PC-9 (cell line): ENCODE measurements around the gene MOV10L1. TPM values are rescaled to one million over a fixed set of nuclear protein-coding genes. Genes with fewer than 3 reads are reported as not detected.

ENCODE experiments used
- BruUV-seq: library from RNA; stranded (reverse); fragments of 400-500 nt; replicated peaks from 2 replicates; lab custom pipeline; 2021; lab: Mats Ljungman, UMichigan
- CTCF ChIA-PET: fragments of 300-600 bp; sonication (Branson Sonifier 250); formaldehyde crosslinking; loops from one replicate; lab custom pipeline; 2022; ENCODE audit warnings: antibody characterized with exemption; lab: Charles Lee
- POLR2A ChIA-PET: fragments of 300-600 bp; sonication (Branson Sonifier 250); formaldehyde crosslinking; loops from one replicate; lab custom pipeline; 2022; ENCODE audit warnings: antibody characterized with exemption; ENCODE audit not compliant: unreplicated experiment; lab: Charles Lee
- DNase-seq, 2 experiments: peaks; one replicate each; pipeline versions ENCODE4 v3.0.0 to v3.0.0-alpha.2; 2015 to 2022; ENCODE audit warnings: mixed read lengths in 1 of 2
- H2AFZ ChIP-seq: fragments of 200-600 bp; sonication (generic); 2 replicates; pipeline ENCODE4 v1.8.1; 2017; ENCODE audit warnings: antibody characterized with exemption
- H3F3A ChIP-seq: fragments of 200-600 bp; sonication (generic); 2 replicates; pipeline ENCODE4 v1.8.1; 2017; ENCODE audit warnings: antibody characterized with exemption, mild to moderate bottlenecking, low read depth; ENCODE audit not compliant: insufficient read depth
- H3K27ac ChIP-seq: fragments of 200-600 bp; sonication (generic); 2 replicates; pipeline ENCODE4 v1.6.1; 2016; ENCODE audit warnings: mixed run types
- H3K27me3 ChIP-seq: fragments of 200-600 bp; sonication (generic); 2 replicates; pipeline ENCODE4 v1.6.1; 2016; ENCODE audit warnings: low read depth, mixed run types; ENCODE audit not compliant: insufficient read depth
- H3K36me3 ChIP-seq: fragments of 200-600 bp; sonication (generic); 2 replicates; pipeline ENCODE4 v1.6.1; 2016; ENCODE audit warnings: low read depth, mixed run types
- H3K4me1 ChIP-seq: fragments of 200-600 bp; sonication (generic); replicated peaks from 2 replicates; pipeline ENCODE4 v1.6.1; 2016; ENCODE audit warnings: mixed run types; ENCODE audit not compliant: insufficient read depth
- H3K4me2 ChIP-seq: fragments of 200-600 bp; sonication (generic); 2 replicates; pipeline ENCODE4 v1.6.1; 2017; ENCODE audit warnings: mixed run types
- H3K4me3 ChIP-seq: fragments of 200-600 bp; sonication (generic); 2 replicates; pipeline ENCODE4 v1.6.1; 2016; ENCODE audit warnings: mixed run types
- H3K79me2 ChIP-seq: fragments of 200-600 bp; sonication (generic); 2 replicates; pipeline ENCODE4 v1.6.1; 2017; ENCODE audit warnings: low read depth, mixed run types
- H3K9me2 ChIP-seq: fragments of 200-600 bp; sonication (generic); 2 replicates; pipeline ENCODE4 v1.8.1; 2017; ENCODE audit warnings: mild to moderate bottlenecking; ENCODE audit not compliant: insufficient read depth
- H3K9me3 ChIP-seq: fragments of 200-600 bp; sonication (generic); 2 replicates; pipeline ENCODE4 v1.8.1; 2016; ENCODE audit warnings: low read depth; ENCODE audit not compliant: insufficient read depth
- H4K20me1 ChIP-seq: fragments of 200-600 bp; sonication (generic); 2 replicates; pipeline ENCODE4 v1.8.1; 2017; ENCODE audit not compliant: insufficient read depth
- EZH2 ChIP-seq: fragments of 200-600 bp; sonication (generic); IDR thresholded peaks from 2 replicates; pipeline ENCODE4 v1.8.0; 2017; ENCODE audit warnings: antibody characterized with exemption, low read depth
- intact Hi-C: fragments of 100-400 bp; cut with micrococcal nuclease; formaldehyde crosslinking; loops from one replicate; pipeline ENCODE4 v1.10.0; 2022; ENCODE audit not compliant: unreplicated experiment
- total RNA-seq: library from RNA; stranded (reverse); gene quantifications from 2 replicates; pipeline ENCODE4 v1.2.3, GENCODE V29; 2021
- TF ChIP-seq, protein P1 (sequence below): fragments of 200-600 bp; sonication (generic); conservative IDR thresholded peaks from 2 replicates; pipeline ENCODE4 v1.6.1; 2017; ENCODE audit warnings: mixed run types, antibody characterized with exemption, mild to moderate bottlenecking, moderate library complexity

MOV10L1 gene
- total RNA-seq, 1 experiment from 2014 or later = not detected

DNA sequence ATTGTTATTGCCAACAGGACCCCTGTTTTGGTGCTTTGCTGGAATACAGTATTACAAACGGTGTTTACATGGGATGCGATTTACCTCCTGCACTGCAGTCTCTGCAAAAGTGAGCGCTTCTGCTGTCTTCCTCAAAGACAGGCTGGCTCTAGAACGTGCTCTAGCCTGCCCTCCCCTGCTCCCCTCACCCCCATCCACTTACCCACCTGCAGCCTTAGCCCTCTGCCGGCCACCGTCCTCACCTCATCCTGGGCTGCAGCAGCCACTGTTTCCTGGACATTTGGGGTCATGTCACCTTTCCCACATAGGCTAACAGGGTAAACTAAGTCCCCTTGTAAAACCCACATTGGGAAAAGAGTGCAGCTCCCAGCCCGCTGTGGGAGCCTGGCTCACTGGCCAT lies 71.1 kb downstream of the MOV10L1 start:
- ChIA-PET POLR2A (no interaction called here), CTCF (no interaction called here)
- no peak overlapping the region for H3K4me2 ChIP-seq
- intact Hi-C loops = no loop called here
- no peaks in the 10 kb centered on the region for H3K36me3 ChIP-seq
- H3K4me3 ChIP-seq = no peak overlapping the region
- H2AFZ ChIP-seq = no peak overlapping the region
- H3K27ac ChIP-seq = no peak overlapping the region
- no peaks in the 10 kb centered on the region for H3K9me3 ChIP-seq
- H3K79me2 ChIP-seq = no peaks in the 10 kb centered on the region
- no peak for TF ChIP-seq EZH2
- TF ChIP-seq, protein P1, sequence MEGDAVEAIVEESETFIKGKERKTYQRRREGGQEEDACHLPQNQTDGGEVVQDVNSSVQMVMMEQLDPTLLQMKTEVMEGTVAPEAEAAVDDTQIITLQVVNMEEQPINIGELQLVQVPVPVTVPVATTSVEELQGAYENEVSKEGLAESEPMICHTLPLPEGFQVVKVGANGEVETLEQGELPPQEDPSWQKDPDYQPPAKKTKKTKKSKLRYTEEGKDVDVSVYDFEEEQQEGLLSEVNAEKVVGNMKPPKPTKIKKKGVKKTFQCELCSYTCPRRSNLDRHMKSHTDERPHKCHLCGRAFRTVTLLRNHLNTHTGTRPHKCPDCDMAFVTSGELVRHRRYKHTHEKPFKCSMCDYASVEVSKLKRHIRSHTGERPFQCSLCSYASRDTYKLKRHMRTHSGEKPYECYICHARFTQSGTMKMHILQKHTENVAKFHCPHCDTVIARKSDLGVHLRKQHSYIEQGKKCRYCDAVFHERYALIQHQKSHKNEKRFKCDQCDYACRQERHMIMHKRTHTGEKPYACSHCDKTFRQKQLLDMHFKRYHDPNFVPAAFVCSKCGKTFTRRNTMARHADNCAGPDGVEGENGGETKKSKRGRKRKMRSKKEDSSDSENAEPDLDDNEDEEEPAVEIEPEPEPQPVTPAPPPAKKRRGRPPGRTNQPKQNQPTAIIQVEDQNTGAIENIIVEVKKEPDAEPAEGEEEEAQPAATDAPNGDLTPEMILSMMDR = no peak
- peaks cover 21% of the 10 kb centered on the region; the same call in 1 of the 2 replicates for H3K27me3 ChIP-seq
- H3K4me1 ChIP-seq = no peaks in the 10 kb centered on the region
- no TSS peak for BruUV-seq
- DNase-seq = no peak
- no peaks in the 10 kb centered on the region for H4K20me1 ChIP-seq
- H3F3A ChIP-seq = no peaks in the 10 kb centered on the region
- H3K9me2 ChIP-seq = no peaks in the 10 kb centered on the region

DNA sequence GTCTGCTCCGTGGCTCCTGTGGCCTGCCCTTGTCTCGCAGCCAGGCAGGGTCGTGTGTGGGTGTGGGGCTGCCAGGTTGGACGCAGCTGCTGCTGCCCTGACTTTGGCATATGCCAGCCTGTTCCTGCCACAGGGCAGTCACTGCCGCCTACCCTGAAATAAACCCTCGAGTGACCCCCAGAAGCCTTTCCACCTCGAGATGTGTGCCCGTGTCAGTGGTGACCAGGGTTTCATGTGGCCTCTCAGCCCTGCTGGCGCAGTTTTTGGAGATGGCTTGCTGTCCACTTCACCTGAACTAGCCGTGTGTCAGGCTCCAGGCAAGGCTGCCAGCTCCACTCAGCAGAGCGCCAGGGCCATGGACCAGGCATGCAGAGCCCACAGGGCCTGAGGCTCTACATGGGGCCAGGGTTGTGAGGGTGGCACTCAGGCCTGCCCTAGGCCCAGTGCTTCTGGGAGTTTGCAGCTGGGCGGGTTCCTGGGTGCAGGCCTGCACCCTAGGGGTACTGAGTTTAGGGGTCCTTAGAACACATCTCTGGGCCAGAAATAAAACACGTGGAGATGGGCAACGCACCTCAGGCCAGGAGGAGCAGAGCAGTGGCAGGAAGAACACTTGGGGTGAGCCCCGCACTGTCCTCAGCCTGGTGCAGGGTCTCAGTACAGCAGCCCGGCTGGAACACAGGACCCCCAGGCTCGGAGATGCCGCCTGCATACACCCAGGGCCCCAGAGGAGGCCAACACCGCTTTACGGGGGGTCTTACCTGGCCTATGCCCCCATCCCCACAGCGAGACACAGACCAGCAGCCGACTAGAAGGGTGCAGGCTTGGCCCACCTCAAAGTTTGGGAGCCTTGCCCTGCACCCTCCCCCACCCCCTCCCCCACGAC lies 71.9 kb downstream of the MOV10L1 start:
- Histone ChIP-seq H3K36me3 (no peaks in the 10 kb centered on the region), H3K9me3 (no peaks in the 10 kb centered on the region), H2AFZ (no peak overlapping the region), H3K27me3 (peaks cover 21% of the 10 kb centered on the region; the same call in 1 of the 2 replicates), H3K79me2 (no peaks in the 10 kb centered on the region), H3K9me2 (no peaks in the 10 kb centered on the region), H3K4me3 (no peak overlapping the region), H3K4me1 (no peaks in the 10 kb centered on the region), H3K4me2 (no peak overlapping the region), H3K27ac (no peak overlapping the region), H3F3A (no peaks in the 10 kb centered on the region), H4K20me1 (no peaks in the 10 kb centered on the region)
- ChIA-PET POLR2A (no interaction called here), CTCF (no interaction called here)
- intact Hi-C loops = no loop called here
- no TSS peak for BruUV-seq
- no peak for TF ChIP-seq EZH2
- TF ChIP-seq, protein P1 = no peak
- DNase-seq = no peak

DNA sequence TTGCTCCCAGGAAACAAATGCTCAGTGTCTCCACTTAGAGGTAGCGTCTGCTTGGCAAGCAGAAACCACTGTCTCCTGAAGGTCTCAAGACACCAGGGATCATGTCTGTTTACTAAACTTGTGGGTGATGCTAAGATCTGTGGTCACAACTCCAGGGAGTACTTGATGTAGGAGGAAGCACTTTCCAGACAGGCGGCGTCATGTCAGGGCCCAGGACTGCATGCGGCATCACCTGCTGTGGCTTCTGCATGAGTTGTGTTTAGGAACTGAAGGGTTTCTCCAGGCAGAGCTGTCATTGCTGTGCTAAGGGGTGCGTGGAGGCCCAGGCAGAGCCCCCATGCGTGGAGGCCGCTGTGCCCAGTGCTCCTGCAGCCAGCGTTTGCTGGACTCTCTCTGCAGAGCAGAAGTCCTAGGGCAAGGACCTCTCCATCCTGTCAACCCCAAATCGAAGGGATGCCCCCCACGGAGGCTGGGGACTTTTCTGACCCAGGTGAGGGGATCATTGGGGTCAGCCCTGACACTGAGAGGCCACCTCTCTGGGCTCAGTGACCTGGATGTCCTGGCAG lies 72.7 kb downstream of the MOV10L1 start:
- Histone ChIP-seq H3K27me3 (peaks cover 21% of the 10 kb centered on the region; the same call in 1 of the 2 replicates), H3F3A (no peaks in the 10 kb centered on the region), H3K4me3 (no peak overlapping the region), H3K36me3 (no peaks in the 10 kb centered on the region), H3K9me2 (no peaks in the 10 kb centered on the region), H3K4me1 (no peaks in the 10 kb centered on the region), H2AFZ (no peak overlapping the region), H3K79me2 (no peaks in the 10 kb centered on the region), H3K27ac (no peak overlapping the region), H3K4me2 (no peak overlapping the region), H4K20me1 (no peaks in the 10 kb centered on the region), H3K9me3 (no peaks in the 10 kb centered on the region)
- CTCF ChIA-PET = no interaction called here
- POLR2A ChIA-PET = no interaction called here
- TF ChIP-seq, protein P1 = no peak
- no peak for TF ChIP-seq EZH2
- no peak for DNase-seq
- no TSS peak for BruUV-seq
- intact Hi-C loops = no loop called here
